Stimulated activated CD4-positive, alpha-beta T cell treated with anti-CD3 and anti-CD28 coated beads, Interleukin-15, amount 100 ng/mL, for 24 hours (primary cell): ENCODE measurements around the gene NCK2.

ENCODE experiments used
- DNase-seq: peaks from one replicate; pipeline ENCODE4 v3.0.0-alpha.2; 2020

NCK2 gene

GRCh38 chr2:105903051-105903674, 158.5 kb downstream of the NCK2 start:
- DNase-seq: no peak

- DNase-seq: no peak
These were observed 160.2 kb downstream of the NCK2 start for GRCh38 chr2:105904938-105905337.

GRCh38 chr2:105906481-105906880, 161.8 kb downstream of the NCK2 start:
- no peak for DNase-seq

GRCh38 chr2:105907184-105907583, 162.5 kb downstream of the NCK2 start:
- no peak for DNase-seq

- DNase-seq: no peak
These were observed 164.5 kb downstream of the NCK2 start for GRCh38 chr2:105909215-105909614.

- no peak for DNase-seq
These were observed 166.0 kb downstream of the NCK2 start for GRCh38 chr2:105910497-105911238.

- no peak for DNase-seq
These were observed 166.7 kb downstream of the NCK2 start for GRCh38 chr2:105911425-105911824.

- DNase-seq: no peak
These were observed 167.4 kb downstream of the NCK2 start for GRCh38 chr2:105912081-105912480.

GRCh38 chr2:105915005-105915558, 170.4 kb downstream of the NCK2 start:
- DNase-seq: no peak

GRCh38 chr2:105917226-105917625, 172.5 kb downstream of the NCK2 start:
- DNase-seq: no peak

GRCh38 chr2:105917688-105918087, 173.0 kb downstream of the NCK2 start:
- no peak for DNase-seq

GRCh38 chr2:105919191-105919811, 174.6 kb downstream of the NCK2 start:
- no peak for DNase-seq

GRCh38 chr2:105919826-105920225, 175.1 kb downstream of the NCK2 start:
- DNase-seq: peak; percentile 48

- DNase-seq: no peak
These were observed 179.6 kb downstream of the NCK2 start for GRCh38 chr2:105924271-105924670.

GRCh38 chr2:105924932-105925331, 180.2 kb downstream of the NCK2 start:
- DNase-seq: no peak

- no peak for DNase-seq
These were observed 180.7 kb downstream of the NCK2 start for GRCh38 chr2:105925390-105925789.

- DNase-seq: peak; percentile 69
These were observed 182.4 kb downstream of the NCK2 start for GRCh38 chr2:105926960-105927678.

- no peak for DNase-seq
These were observed 183.4 kb downstream of the NCK2 start for GRCh38 chr2:105928086-105928485.

- no peak for DNase-seq
These were observed 183.9 kb downstream of the NCK2 start for GRCh38 chr2:105928563-105928962.

- peak; percentile 60 for DNase-seq
These were observed 184.8 kb downstream of the NCK2 start for GRCh38 chr2:105929516-105929915.

- no peak for DNase-seq
These were observed 187.9 kb downstream of the NCK2 start for GRCh38 chr2:105932582-105932981.

- no peak for DNase-seq
These were observed 189.2 kb downstream of the NCK2 start for GRCh38 chr2:105933906-105934305.

- peak; percentile 59 for DNase-seq
These were observed 189.8 kb downstream of the NCK2 start for GRCh38 chr2:105934467-105934866.
